Thyroid gland (tissue), 4 donors: Measurements from ENCODE around the gene FAM120B. TPM values are rescaled to one million over a fixed set of nuclear protein-coding genes. Genes with fewer than 3 reads are reported as not detected.

Experiments used
- DNase-seq, 2 donors: peaks; one replicate each; pipeline ENCODE4 v3.0.0-alpha.2; 2019
- H3K27ac ChIP-seq, 3 donors: fragments of 200-600 bp; sonication (generic); 1 replicate in 2 of 3; 2 replicates in 1 of 3; pipeline ENCODE4 v1.5.1; 2016 to 2019; ENCODE audit warnings: mild to moderate bottlenecking in 1 of 3, moderate library complexity in 1 of 3
- H3K27me3 ChIP-seq: fragments of 200-600 bp; sonication (generic); one replicate; pipeline ENCODE4 v1.5.1; 2019
- H3K36me3 ChIP-seq, 2 donors: fragments of 200-600 bp; sonication (generic); one replicate each; pipeline ENCODE4 v1.5.1; 2016 to 2019
- H3K4me1 ChIP-seq, 2 donors: fragments of 200-600 bp; sonication (generic); one replicate each; pipeline ENCODE4 v1.5.1; 2017 to 2019
- H3K4me3 ChIP-seq, 3 donors: fragments of 200-600 bp; sonication (generic); replicated peaks in 1 of 3; 1 replicate in 2 of 3; 2 replicates in 1 of 3; pipeline ENCODE4 v1.5.1; 2016; ENCODE audit warnings: mild to moderate bottlenecking in 1 of 3
- H3K9me3 ChIP-seq: fragments of 200-600 bp; sonication (generic); one replicate; pipeline ENCODE4 v1.5.1; 2017
- CTCF ChIP-seq, 6 experiments: fragments of 200-600 bp in 3 of 6; fragments of 450-650 bp in 3 of 6; sonication (generic) in 3 of 6; IDR thresholded peaks; one replicate each; pipeline ENCODE4 v1.5.1; 2016 to 2019; ENCODE audit warnings: antibody characterized with exemption in 6 of 6, mild to moderate bottlenecking in 2 of 6, inconsistent platforms in 1 of 6, moderate library complexity in 1 of 6
- POLR2A ChIP-seq, 2 donors: fragments of 450-650 bp; IDR thresholded peaks; one replicate each; pipeline ENCODE4 v1.6.1; 2017; ENCODE audit warnings: antibody characterized with exemption in 2 of 2, mild to moderate bottlenecking in 2 of 2, moderate library complexity in 1 of 2
- WGBS, 2 donors: methylation state at CpG; one replicate each; pipeline ENCODE4 v1.1.5; 2017; 5-methylcytosine and 5-hydroxymethylcytosine counted together
- intact Hi-C: fragments of 100-400 bp; cut with DNase I; formaldehyde crosslinking; loops from one replicate; pipeline ENCODE4 v1.15.1; 2023
- total RNA-seq, 4 donors: library from RNA; depleted of rRNA; stranded (reverse); fragments of >200 nt; gene quantifications; one replicate each; pipeline ENCODE4 v1.2.3, GENCODE V29; 2016

Gene FAM120B
- total RNA-seq, 4 donors from 2014 or later, result 26.9 to 38.4 (median 27.7) TPM

- intact Hi-C loops, result no loop called here
- 70 to 73% methylated on average over 8 of the region's 8 CpGs for WGBS, 2 donors
- Histone ChIP-seq H3K27me3 (no peaks in the 10 kb centered on the region), H3K36me3 (peaks cover 0 to 5% of the 10 kb centered on the region in 2 donors), H3K27ac (no peak overlapping the region), H3K4me1 (peaks cover 4 to 14% of the 10 kb centered on the region in 2 donors), H3K4me3 (no peak overlapping the region), H3K9me3 (no peaks in the 10 kb centered on the region)
- no peak for DNase-seq
- TF ChIP-seq POLR2A (IDR thresholded peaks at IDR 0.05) (no peak), CTCF (IDR thresholded peaks at IDR 0.05) (no peak)
Measured at GRCh38 chr6:170277893-170278742, 28.4 kb upstream of the FAM120B start.

GRCh38 chr6:170278743-170279094, 27.8 kb upstream of the FAM120B start:
- no peak overlapping the region for H3K27ac ChIP-seq
- no peak for TF ChIP-seq CTCF (IDR thresholded peaks at IDR 0.05)
- TF ChIP-seq POLR2A (IDR thresholded peaks at IDR 0.05), result no peak
- DNase-seq, result no peak
- no peaks in the 10 kb centered on the region for H3K27me3 ChIP-seq
- H3K36me3 ChIP-seq, result peaks cover 0 to 10% of the 10 kb centered on the region in 2 donors
- H3K4me1 ChIP-seq, result peaks cover 4 to 14% of the 10 kb centered on the region in 2 donors
- H3K9me3 ChIP-seq, result no peaks in the 10 kb centered on the region
- no peak overlapping the region for H3K4me3 ChIP-seq
- intact Hi-C loops, result no loop called here
- WGBS, 2 donors, result 67 to 71% methylated on average over 9 of the region's 9 CpGs

- Histone ChIP-seq H3K4me1 (peaks cover 4 to 14% of the 10 kb centered on the region in 2 donors), H3K4me3 (no peak overlapping the region), H3K9me3 (no peaks in the 10 kb centered on the region), H3K27ac (no peak overlapping the region), H3K36me3 (peaks cover 0 to 10% of the 10 kb centered on the region in 2 donors), H3K27me3 (no peaks in the 10 kb centered on the region)
- TF ChIP-seq POLR2A (IDR thresholded peaks at IDR 0.05) (no peak), CTCF (IDR thresholded peaks at IDR 0.05) (no peak)
- intact Hi-C loops, result no loop called here
- 89% methylated on average over 8 of the region's 8 CpGs for WGBS, 2 donors
- DNase-seq, result no peak
Measured at GRCh38 chr6:170279426-170279825, 27.1 kb upstream of the FAM120B start.

GRCh38 chr6:170279977-170280688, 26.4 kb upstream of the FAM120B start:
- TF ChIP-seq CTCF (IDR thresholded peaks at IDR 0.05) (no peak), POLR2A (IDR thresholded peaks at IDR 0.05) (no peak)
- intact Hi-C loops, result no loop called here
- 52 to 61% methylated on average over 36 of the region's 36 CpGs for WGBS, 2 donors
- peaks cover 0 to 10% of the 10 kb centered on the region in 2 donors for H3K36me3 ChIP-seq
- H3K27ac ChIP-seq, result peak overlapping the region in 1 of 3 donors; percentile 15
- H3K4me3 ChIP-seq, result no peak overlapping the region
- H3K4me1 ChIP-seq, result peaks cover 4 to 14% of the 10 kb centered on the region in 2 donors
- H3K9me3 ChIP-seq, result no peaks in the 10 kb centered on the region
- H3K27me3 ChIP-seq, result no peaks in the 10 kb centered on the region
- DNase-seq, result peak; percentile 53 to 58

- TF ChIP-seq POLR2A (IDR thresholded peaks at IDR 0.05), result no peak
- no peak for TF ChIP-seq CTCF (IDR thresholded peaks at IDR 0.05)
- Histone ChIP-seq H3K4me3 (no peak overlapping the region), H3K27ac (no peak overlapping the region), H3K4me1 (peaks cover 3 to 12% of the 10 kb centered on the region in 2 donors), H3K36me3 (peaks cover 5 to 10% of the 10 kb centered on the region in 2 donors), H3K9me3 (no peaks in the 10 kb centered on the region), H3K27me3 (no peaks in the 10 kb centered on the region)
- WGBS, 2 donors, result 79 to 90% methylated on average over 23 of the region's 23 CpGs
- intact Hi-C loops, result no loop called here
- DNase-seq, result no peak
Measured at GRCh38 chr6:170280689-170281045, 25.9 kb upstream of the FAM120B start.
